Astrocyte (in vitro differentiated cells and primary cell): ENCODE data around the gene ZFR2. TPM values are rescaled to one million over a fixed set of nuclear protein-coding genes. Genes with fewer than 3 reads are reported as not detected.

ENCODE experiments used
- DNase-seq: peaks from one replicate; pipeline ENCODE4 v3.0.0-alpha.2; 2010; ENCODE audit warnings: low read depth
- FAIRE-seq: peaks from 2 replicates; lab custom pipeline; 2011; peaks lifted over from hg19 to GRCh38; lab: Jason Lieb, UNC
- H2AFZ ChIP-seq: 2 replicates; pipeline ENCODE4 v1.6.0; 2012; ENCODE audit warnings: low read depth, low read length, inconsistent platforms
- H3K27ac ChIP-seq: 2 replicates; pipeline ENCODE4 v1.5.1; 2011; ENCODE audit warnings: low read depth, low read length, inconsistent platforms
- H3K27me3 ChIP-seq: 2 replicates; pipeline ENCODE4 v1.6.0; 2011; ENCODE audit warnings: low read length, inconsistent platforms; ENCODE audit not compliant: insufficient read depth
- H3K36me3 ChIP-seq: 2 replicates; pipeline ENCODE4 v1.5.1; 2011; ENCODE audit warnings: low read length, inconsistent platforms; ENCODE audit not compliant: insufficient read depth
- H3K4me1 ChIP-seq: 2 replicates; pipeline ENCODE4 v1.5.1; 2011; ENCODE audit warnings: low read length, inconsistent platforms; ENCODE audit not compliant: insufficient read depth
- H3K4me2 ChIP-seq: 2 replicates; pipeline ENCODE4 v1.6.0; 2012; ENCODE audit warnings: low read length, inconsistent platforms
- H3K4me3 ChIP-seq: 2 replicates; pipeline ENCODE4 v1.5.1; 2011; ENCODE audit warnings: low read depth, mild to moderate bottlenecking, low read length, inconsistent platforms; ENCODE audit not compliant: insufficient read depth
- H3K79me2 ChIP-seq: 2 replicates; pipeline ENCODE4 v1.6.0; 2012; ENCODE audit warnings: mild to moderate bottlenecking, low read length, inconsistent platforms; ENCODE audit not compliant: insufficient read depth
- H3K9ac ChIP-seq: 2 replicates; pipeline ENCODE4 v1.6.0; 2012; ENCODE audit warnings: mild to moderate bottlenecking, low read length, inconsistent platforms
- H3K9me3 ChIP-seq: 2 replicates; pipeline ENCODE4 v1.5.1; 2012; ENCODE audit warnings: low read depth, mild to moderate bottlenecking, low read length, inconsistent platforms; ENCODE audit not compliant: insufficient read depth
- H4K20me1 ChIP-seq: 2 replicates; pipeline ENCODE4 v1.6.0; 2012; ENCODE audit warnings: low read length, inconsistent platforms; ENCODE audit not compliant: insufficient read depth
- H3K27ac Mint-ChIP-seq: one replicate; pipeline ENCODE4 v1.8.0; 2021; ENCODE audit warnings: mild to moderate bottlenecking, mixed read lengths; ENCODE audit not compliant: unreplicated experiment
- H3K27me3 Mint-ChIP-seq: one replicate; pipeline ENCODE4 v1.8.0; 2021; ENCODE audit warnings: low read depth, mixed read lengths; ENCODE audit not compliant: unreplicated experiment
- H3K36me3 Mint-ChIP-seq: one replicate; pipeline ENCODE4 v1.8.0; 2021; ENCODE audit warnings: low read depth, mixed read lengths; ENCODE audit not compliant: unreplicated experiment
- H3K4me1 Mint-ChIP-seq: one replicate; pipeline ENCODE4 v1.8.0; 2021; ENCODE audit warnings: low read depth, mixed read lengths; ENCODE audit not compliant: unreplicated experiment
- H3K4me3 Mint-ChIP-seq: one replicate; pipeline ENCODE4 v1.8.0; 2021; ENCODE audit warnings: mild to moderate bottlenecking, moderate library complexity, mixed read lengths; ENCODE audit not compliant: unreplicated experiment
- H3K9me3 Mint-ChIP-seq: one replicate; pipeline ENCODE4 v1.8.0; 2021; ENCODE audit warnings: mild to moderate bottlenecking, mixed read lengths; ENCODE audit not compliant: unreplicated experiment
- CTCF ChIP-seq: IDR thresholded peaks from 2 replicates; pipeline ENCODE4 v1.5.1; 2011; ENCODE audit warnings: low read depth, mild to moderate bottlenecking, inconsistent platforms, low read length, moderate library complexity; ENCODE audit not compliant: insufficient read depth
- EZH2 ChIP-seq: IDR thresholded peaks from 2 replicates; pipeline ENCODE4 v1.6.1; 2012; ENCODE audit warnings: mild to moderate bottlenecking, low read length, inconsistent platforms; ENCODE audit not compliant: insufficient read depth
- total RNA-seq: library from RNA; stranded (reverse); gene quantifications from 2 replicates; pipeline ENCODE4 v1.2.1, GENCODE V29; 2021

Gene ZFR2
- total RNA-seq, 1 donor from 2014 or later = 2.0 TPM

- Histone ChIP-seq H3K4me3 (no peak overlapping the region), H4K20me1 (no peaks in the 10 kb centered on the region), H2AFZ (no peak overlapping the region), H3K9me3 (no peaks in the 10 kb centered on the region), H3K4me1 (no peaks in the 10 kb centered on the region), H3K27me3 (peaks cover 4% of the 10 kb centered on the region), H3K4me2 (no peak overlapping the region), H3K36me3 (no peaks in the 10 kb centered on the region), H3K27ac (no peak overlapping the region), H3K79me2 (no peaks in the 10 kb centered on the region), H3K9ac (no peak overlapping the region)
- H3K27ac Mint-ChIP-seq = peak overlapping the region; percentile 34
- peaks cover 2% of the 10 kb centered on the region for H3K4me1 Mint-ChIP-seq
- no peak for DNase-seq
- no peak overlapping the region for H3K4me3 Mint-ChIP-seq
- H3K27me3 Mint-ChIP-seq = peaks cover 21% of the 10 kb centered on the region
- FAIRE-seq = no peak
- TF ChIP-seq CTCF = no peak
- no peak for TF ChIP-seq EZH2
- H3K9me3 Mint-ChIP-seq = no peaks in the 10 kb centered on the region
- no peaks in the 10 kb centered on the region for H3K36me3 Mint-ChIP-seq
Observed at GRCh38 chr19:3807574-3808354, 61.1 kb downstream of the ZFR2 start.

- Histone ChIP-seq H3K9me3 (no peaks in the 10 kb centered on the region), H3K9ac (no peak overlapping the region), H3K36me3 (no peaks in the 10 kb centered on the region), H3K27ac (no peak overlapping the region), H4K20me1 (no peaks in the 10 kb centered on the region), H3K79me2 (no peaks in the 10 kb centered on the region), H2AFZ (no peak overlapping the region), H3K4me3 (no peak overlapping the region), H3K4me2 (no peak overlapping the region), H3K4me1 (no peaks in the 10 kb centered on the region), H3K27me3 (peaks cover 4% of the 10 kb centered on the region)
- FAIRE-seq (no peak), DNase-seq (no peak)
- Mint-ChIP-seq H3K4me1 (no peaks in the 10 kb centered on the region), H3K27me3 (peaks cover 25% of the 10 kb centered on the region), H3K27ac (no peak overlapping the region), H3K9me3 (no peaks in the 10 kb centered on the region), H3K36me3 (no peaks in the 10 kb centered on the region), H3K4me3 (no peak overlapping the region)
- no peak for TF ChIP-seq EZH2
- no peak for TF ChIP-seq CTCF
Observed at GRCh38 chr19:3807131-3807480, 61.7 kb downstream of the ZFR2 start.

GRCh38 chr19:3805859-3806258 lies 63.0 kb downstream of the ZFR2 start:
- peaks cover 8% of the 10 kb centered on the region for H3K4me1 ChIP-seq
- Mint-ChIP-seq H3K4me3 (no peak overlapping the region), H3K36me3 (no peaks in the 10 kb centered on the region), H3K27ac (no peak overlapping the region), H3K27me3 (peaks cover 33% of the 10 kb centered on the region), H3K9me3 (no peaks in the 10 kb centered on the region), H3K4me1 (no peaks in the 10 kb centered on the region)
- no peaks in the 10 kb centered on the region for H3K79me2 ChIP-seq
- no peak overlapping the region for H3K27ac ChIP-seq
- H4K20me1 ChIP-seq = no peaks in the 10 kb centered on the region
- H3K4me3 ChIP-seq = no peak overlapping the region
- H2AFZ ChIP-seq = no peak overlapping the region
- DNase-seq = no peak
- FAIRE-seq = no peak
- no peaks in the 10 kb centered on the region for H3K9me3 ChIP-seq
- no peaks in the 10 kb centered on the region for H3K36me3 ChIP-seq
- H3K9ac ChIP-seq = no peak overlapping the region
- no peak overlapping the region for H3K4me2 ChIP-seq
- TF ChIP-seq EZH2 (no peak), CTCF (no peak)
- peaks cover 16% of the 10 kb centered on the region for H3K27me3 ChIP-seq
